ENCODE results near the gene PLCXD3. TPM values are rescaled to one million over a fixed set of nuclear protein-coding genes. Genes with fewer than 3 reads are reported as not detected.

The PLCXD3 gene
- total and polyA plus RNA-seq, 12 donors = 25.4 to 104 (median 51.6) TPM

- ATAC-seq = no peak
- no peaks in the 10 kb centered on the region for H3K27me3 ChIP-seq
- no peaks in the 10 kb centered on the region for H3K36me3 ChIP-seq
- WGBS, 2 donors = 88 to 89% methylated on average over 3 of the region's 3 CpGs
- no peak for DNase-seq
- intact Hi-C loops (cut with DNase I) = no loop called here
- no peak for TF ChIP-seq CTCF (IDR thresholded peaks at IDR 0.05)
- peaks cover 0 to 32% (median 20%) of the 10 kb centered on the region in 9 donors for H3K4me1 ChIP-seq
- H3K9me3 ChIP-seq = peaks cover 0 to 14% (median 6%) of the 10 kb centered on the region in 11 donors
- no peak overlapping the region for H3K4me3 ChIP-seq
- peak overlapping the region; percentile 22 to 83 (median 70) for H3K27ac ChIP-seq
These were observed 106.6 kb downstream of the PLCXD3 start for GRCh38 chr5:41403846-41404245.

GRCh38 chr5:41402845-41403244 is 107.6 kb downstream of the PLCXD3 start:
- H3K27ac ChIP-seq = peak overlapping the region in 2 of 10 donors; percentile 6 to 25
- WGBS, 2 donors = 93 to 95% methylated on average over 2 of the region's 2 CpGs
- ATAC-seq = no peak

GRCh38 chr5:41399839-41400238 is 110.6 kb downstream of the PLCXD3 start:
- Histone ChIP-seq H3K4me1 (peaks cover 0 to 10% (median 7%) of the 10 kb centered on the region in 9 donors), H3K27me3 (no peaks in the 10 kb centered on the region), H3K36me3 (no peaks in the 10 kb centered on the region), H3K4me3 (no peak overlapping the region), H3K27ac (no peak overlapping the region), H3K9me3 (peaks cover 0 to 53% (median 6%) of the 10 kb centered on the region in 11 donors)
- no peak for TF ChIP-seq CTCF (IDR thresholded peaks at IDR 0.05)
- DNase-seq (no peak), ATAC-seq (no peak)
- WGBS, 2 donors = 88 to 93% methylated on average over 2 of the region's 2 CpGs
- intact Hi-C loops (cut with DNase I) = no loop called here

More at GRCh38 chr5:41402845-41403244, 107.6 kb downstream of the PLCXD3 start:
- H3K36me3 ChIP-seq = no peaks in the 10 kb centered on the region
- intact Hi-C loops (cut with DNase I) = no loop called here
- H3K4me3 ChIP-seq = no peak overlapping the region
- no peak for DNase-seq
- H3K9me3 ChIP-seq = peaks cover 0 to 24% (median 6%) of the 10 kb centered on the region in 11 donors
- H3K4me1 ChIP-seq = peaks cover 0 to 25% (median 16%) of the 10 kb centered on the region in 9 donors
- TF ChIP-seq CTCF (IDR thresholded peaks at IDR 0.05) = no peak
- H3K27me3 ChIP-seq = no peaks in the 10 kb centered on the region

- H3K4me1 ChIP-seq = peaks cover 0 to 22% (median 0%) of the 10 kb centered on the region in 9 donors
- no peak for DNase-seq
- WGBS, 2 donors = 84 to 88% methylated on average over 1 of the region's 1 CpG
- no peak for TF ChIP-seq CTCF (IDR thresholded peaks at IDR 0.05)
- H3K36me3 ChIP-seq = no peaks in the 10 kb centered on the region
- peaks cover 0 to 43% (median 7%) of the 10 kb centered on the region in 11 donors for H3K9me3 ChIP-seq
- intact Hi-C loops (cut with DNase I) = no loop called here
- peak in 3 of 8 donors; percentile 16 to 42 (median 37) for ATAC-seq
- no peak overlapping the region for H3K4me3 ChIP-seq
- no peak overlapping the region for H3K27ac ChIP-seq
- H3K27me3 ChIP-seq = no peaks in the 10 kb centered on the region
These were observed 118.4 kb downstream of the PLCXD3 start for GRCh38 chr5:41392016-41392415.
